Endothelial cell of umbilical vein (primary cell): ENCODE data around the gene CCR4. TPM values are rescaled to one million over a fixed set of nuclear protein-coding genes. Genes with fewer than 3 reads are reported as not detected.

Source experiments
- BruUV-seq: library from RNA; stranded (reverse); fragments of 400-500 nt; replicated peaks from 2 replicates; lab custom pipeline; 2021; lab: Mats Ljungman, UMichigan
- CTCF ChIA-PET: fragments of 300-600, 350-600 bp; sonication (Branson Sonifier 250); formaldehyde crosslinking; loops from one replicate; lab custom pipeline; 2021; ENCODE audit warnings: antibody characterized with exemption, inconsistent platforms; lab: Charles Lee
- POLR2A ChIA-PET: fragments of 300-600, 350-600 bp; sonication (Branson Sonifier 250); formaldehyde crosslinking; loops from one replicate; lab custom pipeline; 2021; ENCODE audit warnings: antibody characterized with exemption, inconsistent platforms; lab: Charles Lee
- DNase-seq: peaks from one replicate; pipeline ENCODE4 v3.0.0-alpha.2; 2011; ENCODE audit warnings: low read depth, low spot score
- FAIRE-seq: peaks from 2 replicates; lab custom pipeline; 2011; peaks lifted over from hg19 to GRCh38; lab: Jason Lieb, UNC
- H2AFZ ChIP-seq: 2 replicates; pipeline ENCODE4 v1.6.0; 2012; ENCODE audit warnings: low read depth, low read length, control low read depth, inconsistent platforms
- H3K27ac ChIP-seq: 2 replicates; pipeline ENCODE4 v1.5.1; 2011; ENCODE audit warnings: low read depth, mild to moderate bottlenecking, control low read depth, low read length, moderate library complexity; ENCODE audit not compliant: insufficient read depth
- H3K27me3 ChIP-seq, 2 experiments: 2 replicates each; pipeline versions ENCODE4 v1.6.0 to v1.6.1; 2011; ENCODE audit warnings: low read length in 2 of 2, mixed read lengths in 1 of 2; ENCODE audit not compliant: control insufficient read depth in 2 of 2, insufficient read depth in 2 of 2
- H3K36me3 ChIP-seq, 2 experiments: 2 replicates in 1 of 2; 3 replicates in 1 of 2; pipeline ENCODE4 v1.5.1; 2011; ENCODE audit warnings: low read length in 2 of 2, mild to moderate bottlenecking in 1 of 2, moderate library complexity in 1 of 2; ENCODE audit not compliant: control insufficient read depth in 2 of 2, insufficient read depth in 2 of 2; ENCODE audit errors: extremely low read depth in 1 of 2
- H3K4me1 ChIP-seq: 3 replicates; pipeline ENCODE4 v1.5.1; 2011; ENCODE audit warnings: mild to moderate bottlenecking, low read length; ENCODE audit not compliant: control insufficient read depth, insufficient read depth; ENCODE audit errors: extremely low read depth
- H3K4me2 ChIP-seq: 2 replicates; pipeline ENCODE4 v1.6.1; 2011; ENCODE audit warnings: low read length, control low read depth, mixed read lengths; ENCODE audit not compliant: insufficient read depth
- H3K4me3 ChIP-seq, 3 experiments: fragments of 200-600 bp in 1 of 3; sonication (generic), shearing (Covaris generic) in 1 of 3; replicated peaks in 1 of 3; 2 replicates each; pipeline ENCODE4 v1.5.1; 2011 to 2016; ENCODE audit warnings: control low read depth in 3 of 3, low read length in 3 of 3, mild to moderate bottlenecking in 2 of 3, inconsistent platforms in 1 of 3, low read depth in 1 of 3, moderate library complexity in 1 of 3; ENCODE audit not compliant: insufficient read depth in 1 of 3
- H3K79me2 ChIP-seq: 2 replicates; pipeline ENCODE4 v1.6.0; 2012; ENCODE audit warnings: low read length, inconsistent platforms; ENCODE audit not compliant: control insufficient read depth, insufficient read depth
- H3K9ac ChIP-seq: replicated peaks from 2 replicates; pipeline ENCODE3; 2011; ENCODE audit warnings: low read length, control low read depth; ENCODE audit not compliant: insufficient read depth; ENCODE audit errors: extremely low read depth
- H3K9me1 ChIP-seq: replicated peaks from 3 replicates; pipeline ENCODE4 v1.6.0; 2011; ENCODE audit warnings: mild to moderate bottlenecking, low read length; ENCODE audit not compliant: control insufficient read depth, insufficient read depth; ENCODE audit errors: extremely low read depth
- H3K9me3 ChIP-seq: replicated peaks from 2 replicates; pipeline ENCODE4 v1.5.1; 2012; ENCODE audit warnings: low read length, inconsistent platforms; ENCODE audit not compliant: control insufficient read depth, insufficient read depth
- H4K20me1 ChIP-seq: replicated peaks from 2 replicates; pipeline ENCODE3; 2011; ENCODE audit warnings: mild to moderate bottlenecking, low read length; ENCODE audit not compliant: control insufficient read depth, insufficient read depth; ENCODE audit errors: extremely low read depth
- EZH2 ChIP-seq: IDR thresholded peaks from 2 replicates; pipeline ENCODE4 v1.6.1; 2012; ENCODE audit warnings: borderline replicate concordance, low read depth, mild to moderate bottlenecking, moderate library complexity, low read length, inconsistent platforms; ENCODE audit not compliant: severe bottlenecking
- FOS ChIP-seq: IDR thresholded peaks from 2 replicates; pipeline ENCODE4 v1.6.1; 2011; ENCODE audit warnings: mild to moderate bottlenecking, low read length, moderate library complexity, borderline replicate concordance; ENCODE audit not compliant: insufficient read depth
- GATA2 ChIP-seq: IDR thresholded peaks from 2 replicates; pipeline ENCODE4 v1.7.0; 2011; ENCODE audit warnings: low read depth, mild to moderate bottlenecking, moderate library complexity, mixed read lengths, low read length; ENCODE audit not compliant: insufficient read length, insufficient read depth
- POLR2AphosphoS5 ChIP-seq: IDR thresholded peaks from 2 replicates; pipeline ENCODE4 v1.6.1; 2012; ENCODE audit warnings: low read depth, mild to moderate bottlenecking, control low read depth, low read length, moderate library complexity; ENCODE audit not compliant: insufficient read depth
- dilution Hi-C: fragments of 300-500 bp; cut with MboI; formaldehyde crosslinking; loops from one replicate; pipeline ENCODE4 v1.15.0; 2019; ENCODE audit warnings: low sequenced_read_pairs; ENCODE audit not compliant: extremely low pct_ligation_motif_present
- intact Hi-C: fragments of 100-400 bp; cut with micrococcal nuclease; formaldehyde crosslinking; loops from one replicate; pipeline ENCODE4 v1.10.0; 2022
- polyA plus RNA-seq, 4 experiments: library from polyadenylated mRNA; depleted of rRNA in 3 of 4; stranded (reverse) in 3 of 4; unstranded in 1 of 4; fragments of >200 nt; gene quantifications; 2 replicates each; pipeline versions ENCODE4 v1.2.1 to v1.2.3, GENCODE V29; 2011 to 2012; ENCODE audit warnings: missing spikeins in 1 of 4
- total RNA-seq: library from RNA; stranded (reverse); gene quantifications from 2 replicates; pipeline ENCODE4 v1.2.3, GENCODE V29; 2021
- TF ChIP-seq, protein P1 (sequence below): IDR thresholded peaks from 2 replicates; pipeline ENCODE4 v1.6.1; 2011; ENCODE audit not compliant: insufficient read depth, insufficient read length

The CCR4 gene
- total and polyA plus RNA-seq, 2 donors (not counting 3 experiments of a cell fraction or from before 2014, with no cell fraction given): not detected

DNA sequence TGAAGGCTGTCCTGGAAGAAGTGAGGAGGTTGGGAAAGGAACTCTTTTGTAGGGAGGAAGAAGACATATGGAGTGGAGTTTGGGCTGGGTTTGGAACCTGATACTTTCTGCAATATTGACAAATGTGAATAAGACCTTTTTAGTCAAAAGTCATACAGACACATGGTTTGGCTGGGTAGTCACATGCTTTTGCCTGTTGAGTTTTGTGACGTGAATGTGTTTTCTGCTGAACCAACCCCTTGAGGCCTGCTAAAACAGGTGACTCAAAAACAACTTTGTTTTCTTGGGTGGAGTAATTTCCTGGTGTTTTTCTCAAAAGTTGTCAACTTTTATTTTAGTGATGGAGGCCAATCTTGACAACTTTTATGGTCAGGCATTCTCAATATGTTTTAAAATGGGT lies 39.4 kb upstream of the CCR4 start:
- dilution Hi-C loops (no loop called here), intact Hi-C loops (loop anchor here (1.0 kb wide), 1 partner anchor 46 kb away; no protein-coding TSS in a partner anchor)
- TF ChIP-seq EZH2 (no peak), GATA2 (no peak), FOS (no peak), POLR2AphosphoS5 (no peak)
- TF ChIP-seq, protein P1, sequence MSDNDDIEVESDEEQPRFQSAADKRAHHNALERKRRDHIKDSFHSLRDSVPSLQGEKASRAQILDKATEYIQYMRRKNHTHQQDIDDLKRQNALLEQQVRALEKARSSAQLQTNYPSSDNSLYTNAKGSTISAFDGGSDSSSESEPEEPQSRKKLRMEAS: no peak
- Histone ChIP-seq H4K20me1 (no peaks in the 10 kb centered on the region), H3K9me3 (no peaks in the 10 kb centered on the region), H3K36me3 (no peaks in the 10 kb centered on the region), H3K79me2 (no peaks in the 10 kb centered on the region), H3K4me2 (no peak overlapping the region), H3K27ac (no peak overlapping the region), H3K4me3 (no peak overlapping the region), H3K4me1 (no peaks in the 10 kb centered on the region), H3K27me3 (peaks cover 0 to under 1% of the 10 kb centered on the region in 2 experiments), H3K9me1 (no peaks in the 10 kb centered on the region), H3K9ac (no peak overlapping the region), H2AFZ (no peak overlapping the region)
- FAIRE-seq (no peak), DNase-seq (no peak)
- POLR2A ChIA-PET: no interaction called here
- CTCF ChIA-PET: no interaction called here
- no TSS peak for BruUV-seq

DNA sequence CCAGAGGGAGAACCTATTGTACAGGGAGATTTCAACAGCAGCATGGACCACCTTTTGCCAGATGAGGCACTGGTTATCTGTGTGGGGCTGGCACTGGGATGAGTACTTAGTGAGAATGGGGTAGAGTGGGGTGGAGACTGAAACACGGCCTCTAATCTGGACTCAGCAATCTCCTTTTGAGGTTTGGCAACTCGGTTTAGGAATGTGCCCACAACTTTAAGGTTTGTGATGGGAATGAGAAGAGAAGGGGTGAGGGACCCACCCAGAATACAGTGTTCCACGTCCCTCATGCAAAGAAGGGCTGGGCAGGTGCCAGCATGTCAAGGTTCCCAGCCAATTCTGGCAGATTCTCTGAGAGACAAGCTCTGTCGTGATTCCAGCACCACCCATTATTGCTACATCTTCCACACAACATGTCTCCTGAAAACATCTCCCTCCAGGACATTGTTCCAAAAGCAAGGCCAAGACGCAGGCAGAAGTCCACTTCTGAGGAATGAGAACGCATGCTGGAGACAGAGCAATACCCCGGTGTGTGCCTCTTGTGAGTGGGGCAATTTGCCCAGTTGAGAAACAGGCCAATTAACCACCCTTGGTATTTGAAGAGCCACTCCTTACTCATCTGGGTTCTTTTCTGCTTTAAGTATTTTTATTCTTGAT lies 37.5 kb upstream of the CCR4 start:
- H3K27ac ChIP-seq: no peak overlapping the region
- H2AFZ ChIP-seq: no peak overlapping the region
- no peak overlapping the region for H3K9ac ChIP-seq
- no peaks in the 10 kb centered on the region for H3K4me1 ChIP-seq
- no peaks in the 10 kb centered on the region for H3K79me2 ChIP-seq
- peaks cover 0 to 1% of the 10 kb centered on the region in 2 experiments for H3K27me3 ChIP-seq
- H4K20me1 ChIP-seq: no peaks in the 10 kb centered on the region
- no peaks in the 10 kb centered on the region for H3K9me1 ChIP-seq
- CTCF ChIA-PET: no interaction called here
- BruUV-seq: no TSS peak
- DNase-seq (no peak), FAIRE-seq (no peak)
- dilution Hi-C loops (no loop called here), intact Hi-C loops (no loop called here)
- H3K9me3 ChIP-seq: no peaks in the 10 kb centered on the region
- TF ChIP-seq POLR2AphosphoS5: no peak
- TF ChIP-seq GATA2: no peak
- H3K4me3 ChIP-seq: no peak overlapping the region
- no peaks in the 10 kb centered on the region for H3K36me3 ChIP-seq
- POLR2A ChIA-PET: no interaction called here
- no peak overlapping the region for H3K4me2 ChIP-seq
